A673 (cell line): ENCODE measurements around the gene MRTFA.

Experiments used
- EZH2 ChIP-seq: fragments of 200-600 bp; sonication (generic); IDR thresholded peaks from 2 replicates; pipeline ENCODE4 v1.6.1; 2017; ENCODE audit warnings: borderline replicate concordance, low read depth, mild to moderate bottlenecking, mixed read lengths, antibody characterized with exemption, low read length; ENCODE audit not compliant: poor library complexity, severe bottlenecking
- TF ChIP-seq, protein P1 (sequence below): fragments of 300-800, 200-600 bp; sonication (generic); conservative IDR thresholded peaks from 2 replicates; pipeline ENCODE4 v1.5.1; 2017; ENCODE audit warnings: low read depth, mild to moderate bottlenecking, antibody characterized with exemption, low read length, moderate library complexity, mixed read lengths

- TF ChIP-seq, protein P1, sequence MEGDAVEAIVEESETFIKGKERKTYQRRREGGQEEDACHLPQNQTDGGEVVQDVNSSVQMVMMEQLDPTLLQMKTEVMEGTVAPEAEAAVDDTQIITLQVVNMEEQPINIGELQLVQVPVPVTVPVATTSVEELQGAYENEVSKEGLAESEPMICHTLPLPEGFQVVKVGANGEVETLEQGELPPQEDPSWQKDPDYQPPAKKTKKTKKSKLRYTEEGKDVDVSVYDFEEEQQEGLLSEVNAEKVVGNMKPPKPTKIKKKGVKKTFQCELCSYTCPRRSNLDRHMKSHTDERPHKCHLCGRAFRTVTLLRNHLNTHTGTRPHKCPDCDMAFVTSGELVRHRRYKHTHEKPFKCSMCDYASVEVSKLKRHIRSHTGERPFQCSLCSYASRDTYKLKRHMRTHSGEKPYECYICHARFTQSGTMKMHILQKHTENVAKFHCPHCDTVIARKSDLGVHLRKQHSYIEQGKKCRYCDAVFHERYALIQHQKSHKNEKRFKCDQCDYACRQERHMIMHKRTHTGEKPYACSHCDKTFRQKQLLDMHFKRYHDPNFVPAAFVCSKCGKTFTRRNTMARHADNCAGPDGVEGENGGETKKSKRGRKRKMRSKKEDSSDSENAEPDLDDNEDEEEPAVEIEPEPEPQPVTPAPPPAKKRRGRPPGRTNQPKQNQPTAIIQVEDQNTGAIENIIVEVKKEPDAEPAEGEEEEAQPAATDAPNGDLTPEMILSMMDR, result no peak
- TF ChIP-seq EZH2, result no peak
Observed at GRCh38 chr22:40446203-40446602, 190.3 kb downstream of the MRTFA start.
